CD4-positive, alpha-beta T cell treated with Interleukin-15 for 1 hour (primary cell): ENCODE data around the gene IFT81.

Source experiments
- DNase-seq: peaks from one replicate; pipeline ENCODE4 v3.0.0-alpha.2; 2020

IFT81 gene

GRCh38 chr12:110165540-110166159 lies 41.5 kb downstream of the IFT81 start:
- no peak for DNase-seq

GRCh38 chr12:110168732-110169455 lies 44.7 kb downstream of the IFT81 start:
- DNase-seq = no peak

DNA sequence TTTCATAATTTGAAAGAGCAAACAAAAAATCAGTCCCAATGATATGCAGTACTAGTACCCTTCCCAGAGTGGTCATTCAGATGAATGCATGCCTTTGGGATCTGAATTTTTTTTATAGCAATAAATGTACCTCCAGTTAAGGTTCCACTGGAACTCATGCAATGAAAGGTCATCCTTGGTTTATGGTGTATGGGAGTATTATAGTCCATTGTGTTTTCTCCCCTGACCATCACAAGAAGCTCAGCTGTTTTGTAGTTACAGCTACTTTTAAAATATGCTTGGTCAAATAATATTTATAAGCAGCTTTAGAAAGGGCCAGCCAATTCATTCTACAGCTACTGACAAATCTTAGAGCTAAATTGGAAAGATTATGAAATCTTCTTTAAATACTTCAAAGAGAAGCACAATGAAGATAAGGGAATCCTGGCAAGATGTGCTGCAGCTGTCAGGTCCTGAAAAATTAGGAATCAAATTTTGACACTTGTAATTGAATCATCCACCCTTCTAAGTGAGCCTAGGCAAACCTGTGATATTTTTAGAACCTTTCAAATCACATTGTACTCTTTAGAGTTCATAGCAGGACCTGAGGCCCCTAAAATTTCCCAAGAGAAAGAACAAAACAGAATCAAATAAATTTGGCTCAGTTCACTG lies 46.5 kb downstream of the IFT81 start:
- no peak for DNase-seq

DNA sequence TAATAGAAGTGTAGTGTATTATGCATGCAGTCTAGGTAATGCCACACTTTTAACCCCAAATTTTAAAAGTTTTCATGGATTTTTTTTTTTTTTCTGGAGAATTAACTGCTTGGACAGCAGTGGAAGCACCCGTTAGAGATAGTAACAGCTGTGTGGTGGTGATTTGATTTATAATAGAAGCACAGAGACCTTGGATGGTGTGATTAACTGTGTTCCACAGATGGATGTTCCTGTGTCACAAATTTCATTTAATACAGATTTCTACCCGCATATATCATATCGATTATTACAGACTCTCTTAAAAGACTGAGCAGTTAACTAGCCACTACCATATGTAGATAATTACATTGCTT lies 47.0 kb downstream of the IFT81 start:
- DNase-seq = no peak

GRCh38 chr12:110171636-110172035 lies 47.5 kb downstream of the IFT81 start:
- DNase-seq = no peak

DNA sequence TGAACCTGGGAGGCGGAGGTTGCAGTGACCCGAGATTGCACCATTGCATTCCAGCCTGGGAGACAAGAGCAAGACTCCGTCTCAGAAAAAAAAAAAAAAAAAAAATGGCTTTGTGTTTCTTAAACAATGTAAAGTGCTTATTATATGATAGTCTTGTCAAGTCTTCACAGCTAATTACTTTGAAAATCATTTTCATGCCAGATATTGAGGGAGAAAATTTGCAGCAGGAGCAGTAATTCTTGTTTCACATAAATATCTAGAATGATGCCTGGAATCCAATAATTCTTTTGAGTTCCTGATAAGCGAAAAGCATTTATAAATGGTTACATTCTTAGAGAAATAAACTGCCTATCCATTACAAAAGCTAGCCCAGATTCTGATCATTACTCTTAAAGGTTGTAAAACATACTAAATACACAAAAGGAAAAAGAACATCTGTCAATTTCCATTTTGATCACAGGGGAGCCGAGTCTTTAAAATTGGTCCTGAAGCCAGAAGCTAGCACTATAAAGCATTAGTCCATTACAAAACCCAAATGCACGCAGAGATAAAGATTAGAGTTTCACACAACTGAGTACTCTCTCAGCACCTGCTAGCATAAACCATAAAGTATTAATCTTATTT lies 50.3 kb downstream of the IFT81 start:
- DNase-seq = no peak

DNA sequence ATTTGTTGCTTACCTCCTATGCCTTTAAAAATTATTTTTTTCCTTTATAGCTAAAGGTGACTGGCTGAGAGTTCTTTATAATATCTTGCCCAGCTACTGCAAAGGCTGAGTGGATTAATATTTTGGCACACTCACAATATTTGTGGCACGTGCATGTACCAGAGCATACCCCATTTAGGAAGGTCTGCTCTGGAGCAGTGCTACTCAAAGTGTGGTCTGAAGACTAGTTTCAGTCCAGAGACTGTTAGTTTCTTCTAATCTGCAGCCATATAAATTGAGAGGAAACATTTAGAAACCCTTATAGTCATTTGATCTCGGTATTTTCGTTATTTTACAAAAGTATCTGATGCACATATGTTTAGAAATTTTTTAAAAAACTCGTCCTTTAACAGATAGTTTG lies 51.0 kb downstream of the IFT81 start:
- no peak for DNase-seq

DNA sequence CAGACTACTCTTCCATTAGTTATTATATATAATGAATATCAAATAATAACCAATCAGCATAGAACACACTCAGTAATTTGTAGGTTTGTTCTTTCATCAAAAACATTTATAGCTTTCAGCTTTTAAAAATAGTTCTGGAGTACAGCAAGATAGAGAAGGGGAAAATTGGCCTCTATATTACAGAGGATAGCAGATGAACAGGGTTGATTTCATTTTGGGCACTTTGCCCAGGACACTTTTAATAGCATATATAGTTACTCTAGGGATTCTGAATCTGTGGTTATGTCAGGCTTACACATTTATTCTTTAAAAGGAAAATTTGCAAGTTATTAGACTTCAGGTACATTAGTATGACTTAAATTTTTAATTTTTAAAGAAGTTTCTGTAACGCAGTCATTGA lies 52.6 kb downstream of the IFT81 start:
- DNase-seq = no peak

DNA sequence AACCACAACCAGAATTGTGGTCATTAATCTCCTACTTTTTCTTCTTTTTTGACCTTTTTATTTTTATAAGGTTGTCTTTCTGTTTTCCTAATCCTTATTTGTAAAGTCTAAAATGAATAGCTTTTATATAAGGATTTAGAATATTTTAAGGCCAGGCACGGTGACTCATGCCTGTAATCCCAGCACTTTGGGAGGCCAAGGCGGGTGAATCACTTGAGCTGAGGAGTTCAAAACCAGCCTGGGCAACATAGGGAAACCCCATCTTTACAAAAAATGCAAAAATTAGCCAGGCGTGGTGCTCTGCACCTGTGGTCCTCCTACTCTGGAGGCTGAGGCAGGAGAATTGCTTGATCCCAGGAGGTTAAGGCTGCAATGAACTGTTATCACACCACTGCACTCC lies 55.1 kb downstream of the IFT81 start:
- DNase-seq = no peak

GRCh38 chr12:110180591-110181005 lies 56.4 kb downstream of the IFT81 start:
- DNase-seq = no peak

DNA sequence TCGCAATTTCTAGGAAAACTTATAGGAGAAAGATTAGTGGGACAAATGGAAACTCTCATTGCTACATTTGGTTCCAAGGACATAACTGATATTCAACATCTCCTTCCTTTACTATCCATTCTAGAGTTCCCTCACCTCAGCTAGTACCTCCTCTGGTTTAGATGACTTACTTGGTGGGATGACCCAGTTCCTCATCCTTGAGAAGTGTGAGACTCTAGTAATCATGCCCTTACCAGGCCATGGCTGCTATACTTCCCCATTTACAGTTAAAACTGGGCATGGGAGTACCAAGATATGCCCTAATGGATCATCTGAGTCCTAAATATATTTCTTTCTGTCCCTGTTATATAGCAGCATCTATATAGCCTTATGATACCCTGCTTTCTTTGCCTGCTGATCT lies 58.1 kb downstream of the IFT81 start:
- DNase-seq = no peak

DNA sequence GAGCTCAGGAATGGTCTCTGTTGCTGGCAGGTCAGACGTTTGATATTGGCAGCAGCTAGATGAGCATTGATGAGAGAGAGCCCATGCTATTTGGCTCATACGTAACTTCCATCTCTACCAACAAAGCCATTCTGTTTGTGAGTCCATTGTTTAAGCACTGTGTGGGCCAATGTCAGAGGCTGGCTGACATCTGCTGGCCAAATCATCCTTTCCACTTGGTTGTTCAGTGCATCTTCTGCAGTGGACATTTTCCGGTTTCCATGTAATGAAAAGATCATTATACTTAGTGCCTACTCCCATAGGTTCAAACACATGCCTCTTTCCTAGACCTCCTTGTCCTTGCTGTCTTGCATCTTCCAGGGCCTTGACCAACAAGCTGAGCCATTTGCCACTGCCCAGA lies 59.2 kb downstream of the IFT81 start:
- no peak for DNase-seq

- DNase-seq = no peak
These were observed 61.5 kb downstream of the IFT81 start for GRCh38 chr12:110185626-110186025.

DNA sequence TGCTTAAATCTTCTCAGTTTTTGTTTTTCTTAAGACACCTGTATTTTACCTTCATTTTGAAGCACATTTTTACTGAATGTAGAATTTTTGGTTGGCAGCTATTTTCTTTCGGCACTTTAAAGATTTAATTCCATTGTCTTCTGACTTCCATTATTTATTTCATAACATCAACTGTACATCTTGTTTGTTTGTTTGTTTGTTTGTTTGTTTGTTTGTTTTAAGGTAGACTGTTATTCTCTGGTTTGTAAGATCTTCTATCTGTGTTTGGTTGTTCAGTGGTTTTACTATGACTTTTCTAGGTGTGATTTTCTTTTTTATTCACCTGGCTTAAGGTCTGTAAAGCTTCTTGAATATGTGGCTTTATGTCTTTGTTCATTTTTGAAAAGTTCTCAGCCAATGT lies 61.9 kb downstream of the IFT81 start:
- DNase-seq = no peak

GRCh38 chr12:110193196-110193595 lies 69.0 kb downstream of the IFT81 start:
- DNase-seq = no peak

DNA sequence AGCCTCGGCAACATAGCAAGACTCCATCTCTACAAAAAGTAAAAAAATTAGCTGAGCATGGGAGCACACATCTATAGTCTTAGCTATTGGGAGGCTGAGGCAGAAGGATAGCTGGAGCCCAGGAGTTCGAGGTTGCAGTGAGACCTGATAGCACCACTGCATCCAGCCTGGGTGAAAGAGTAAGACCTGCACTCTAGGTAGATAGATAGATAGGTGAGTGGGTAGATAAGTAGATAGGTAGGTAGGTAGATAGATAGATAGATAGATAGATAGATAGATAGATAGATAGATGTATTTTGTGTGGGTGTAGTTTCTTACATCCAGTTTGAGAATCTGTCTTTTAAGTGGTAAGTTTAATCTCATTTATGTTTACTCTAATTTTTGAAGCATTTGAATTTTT lies 72.8 kb downstream of the IFT81 start:
- no peak for DNase-seq

DNA sequence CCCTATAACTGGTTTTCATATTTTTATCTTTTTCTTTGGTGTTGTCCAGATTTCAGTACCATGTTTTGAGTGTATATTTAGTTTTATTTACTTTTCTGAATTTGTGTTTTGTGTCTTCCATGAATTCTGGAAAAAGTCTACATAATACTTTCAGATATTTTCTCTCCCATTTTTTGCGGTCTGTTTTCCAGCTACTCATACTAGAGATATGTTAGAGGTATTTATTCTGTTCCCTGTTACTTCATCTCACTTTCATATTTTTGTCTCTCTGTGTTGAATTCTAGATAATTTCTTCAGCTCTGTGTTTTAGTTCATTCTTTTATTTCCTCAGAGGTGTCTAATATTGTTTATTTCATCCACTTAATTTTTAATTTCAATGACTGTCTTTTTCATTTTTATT lies 74.2 kb downstream of the IFT81 start:
- no peak for DNase-seq

- DNase-seq = no peak
These were observed 75.4 kb downstream of the IFT81 start for GRCh38 chr12:110199339-110200123.

- no peak for DNase-seq
These were observed 75.9 kb downstream of the IFT81 start for GRCh38 chr12:110200124-110200417.

GRCh38 chr12:110201995-110202394 lies 77.8 kb downstream of the IFT81 start:
- DNase-seq = no peak

- no peak for DNase-seq
These were observed 79.4 kb downstream of the IFT81 start for GRCh38 chr12:110203546-110203945.

GRCh38 chr12:110205931-110206330 lies 81.8 kb downstream of the IFT81 start:
- DNase-seq = no peak
